Nephron progenitor cell (in vitro differentiated cells): ENCODE measurements around the gene IL23R.

ENCODE experiments used
- DNase-seq: peaks from one replicate; pipeline ENCODE4 v3.0.0; 2021
- H3K27ac Mint-ChIP-seq: 2 replicates; pipeline ENCODE4 v1.8.0; 2021; ENCODE audit warnings: mild to moderate bottlenecking, moderate library complexity, mixed read lengths
- H3K27me3 Mint-ChIP-seq: 2 replicates; pipeline ENCODE4 v1.8.0; 2021; ENCODE audit warnings: mild to moderate bottlenecking, low read depth, mixed read lengths; ENCODE audit not compliant: poor library complexity
- H3K36me3 Mint-ChIP-seq: 2 replicates; pipeline ENCODE4 v1.8.0; 2021; ENCODE audit warnings: low read depth, mixed read lengths
- H3K4me1 Mint-ChIP-seq: 2 replicates; pipeline ENCODE4 v1.8.0; 2021; ENCODE audit warnings: mixed read lengths
- H3K4me3 Mint-ChIP-seq: 2 replicates; pipeline ENCODE4 v1.8.0; 2021; ENCODE audit warnings: mild to moderate bottlenecking, moderate library complexity, mixed read lengths
- H3K9me3 Mint-ChIP-seq: 2 replicates; pipeline ENCODE4 v1.8.0; 2021; ENCODE audit warnings: mild to moderate bottlenecking, moderate library complexity, mixed read lengths
- CTCF ChIP-seq: fragments of 200-600 bp; sonication (generic); IDR thresholded peaks from 2 replicates; pipeline ENCODE4 v1.5.0; 2021; ENCODE audit warnings: antibody characterized with exemption

IL23R gene

DNA sequence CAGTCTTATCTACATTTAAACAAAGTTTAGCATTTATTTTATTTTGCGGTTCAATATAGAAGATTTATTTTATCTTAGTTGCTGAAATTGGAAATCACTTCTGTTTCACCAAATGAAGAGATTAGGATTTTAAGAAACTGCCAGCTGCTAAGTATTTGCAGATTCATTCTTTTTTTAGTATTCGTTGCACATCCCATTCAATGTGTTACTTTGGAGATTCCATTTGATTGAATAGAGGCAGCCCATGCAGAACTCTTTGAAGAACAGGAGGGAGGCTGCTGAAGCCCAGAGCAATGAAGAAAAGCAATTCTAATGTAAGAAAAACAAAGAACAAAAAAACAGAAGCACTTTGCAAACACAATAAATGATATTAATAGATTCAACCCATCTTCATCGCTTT, 102.8 kb downstream of the IL23R start:
- H3K4me3 Mint-ChIP-seq, result no peak overlapping the region
- H3K4me1 Mint-ChIP-seq, result no peaks in the 10 kb centered on the region
- H3K36me3 Mint-ChIP-seq, result no peaks in the 10 kb centered on the region
- DNase-seq, result no peak
- no peaks in the 10 kb centered on the region for H3K27me3 Mint-ChIP-seq
- peaks cover 12% of the 10 kb centered on the region for H3K9me3 Mint-ChIP-seq
- no peak for TF ChIP-seq CTCF
- H3K27ac Mint-ChIP-seq, result no peak overlapping the region

GRCh38 chr1:67270541-67270940, 104.3 kb downstream of the IL23R start:
- TF ChIP-seq CTCF, result no peak
- Mint-ChIP-seq H3K36me3 (no peaks in the 10 kb centered on the region), H3K27me3 (no peaks in the 10 kb centered on the region), H3K4me1 (no peaks in the 10 kb centered on the region), H3K9me3 (peaks cover 17% of the 10 kb centered on the region), H3K27ac (no peak overlapping the region), H3K4me3 (no peak overlapping the region)
- DNase-seq, result no peak

DNA sequence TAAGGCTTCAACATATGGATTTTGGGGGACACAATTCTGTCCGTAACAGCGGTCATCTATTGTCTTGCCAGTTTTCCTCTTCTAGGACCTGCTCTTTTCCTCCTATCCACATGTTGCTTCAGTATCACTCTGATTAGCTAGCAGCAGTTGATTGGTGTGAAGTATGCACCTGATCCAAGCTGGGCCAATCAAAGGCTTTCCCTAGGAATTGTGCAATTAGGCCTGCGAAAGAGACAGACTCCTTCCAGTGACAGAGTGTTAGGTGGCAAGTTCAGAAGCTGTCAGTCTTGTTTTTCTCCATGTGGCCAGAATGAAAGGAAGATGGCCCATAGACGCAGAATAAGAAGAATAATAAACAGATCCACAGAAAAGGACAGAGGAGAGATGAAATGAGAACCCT, 107.3 kb downstream of the IL23R start:
- Mint-ChIP-seq H3K27ac (no peak overlapping the region), H3K27me3 (no peaks in the 10 kb centered on the region), H3K4me3 (no peak overlapping the region), H3K4me1 (no peaks in the 10 kb centered on the region), H3K36me3 (no peaks in the 10 kb centered on the region), H3K9me3 (peaks cover 34% of the 10 kb centered on the region)
- TF ChIP-seq CTCF, result no peak
- DNase-seq, result no peak

DNA sequence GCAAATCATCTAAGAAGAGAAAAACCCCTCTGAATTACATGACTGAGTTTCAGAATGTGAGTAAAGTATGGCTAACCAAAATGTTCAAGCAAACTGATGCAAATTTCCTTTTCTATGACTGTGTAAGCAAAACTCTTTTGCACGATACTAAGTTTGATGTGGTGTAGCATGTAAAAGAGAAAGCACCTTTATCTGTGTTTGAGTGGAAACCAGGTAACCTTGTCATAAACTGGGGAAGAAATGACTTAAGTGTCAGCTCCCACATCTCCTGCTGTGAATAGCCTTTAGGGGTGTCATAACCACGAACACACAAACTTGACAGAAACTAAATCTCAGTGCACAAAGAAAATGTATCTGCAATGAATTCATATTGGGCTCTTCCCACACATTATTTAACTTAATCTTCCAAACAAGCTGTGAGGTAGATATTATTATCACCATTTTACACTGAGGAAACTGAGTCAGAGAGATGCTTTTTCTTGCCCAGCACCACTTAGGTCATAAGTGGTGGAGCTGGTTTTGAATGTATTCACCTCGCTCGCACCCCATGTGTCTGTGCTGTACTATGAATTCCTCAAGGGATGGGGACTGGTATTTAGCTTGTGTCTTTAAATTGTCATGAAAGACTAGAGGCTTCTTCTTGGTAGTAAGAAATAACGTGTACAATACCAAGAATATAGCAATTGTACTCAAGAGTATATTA, 108.5 kb downstream of the IL23R start:
- Mint-ChIP-seq H3K36me3 (no peaks in the 10 kb centered on the region), H3K4me1 (no peaks in the 10 kb centered on the region), H3K4me3 (no peak overlapping the region), H3K9me3 (peaks cover 34% of the 10 kb centered on the region), H3K27me3 (no peaks in the 10 kb centered on the region), H3K27ac (no peak overlapping the region)
- DNase-seq, result no peak
- TF ChIP-seq CTCF, result no peak

- H3K27me3 Mint-ChIP-seq, result no peaks in the 10 kb centered on the region
- DNase-seq, result no peak
- no peaks in the 10 kb centered on the region for H3K36me3 Mint-ChIP-seq
- no peaks in the 10 kb centered on the region for H3K4me1 Mint-ChIP-seq
- peaks cover 15% of the 10 kb centered on the region for H3K9me3 Mint-ChIP-seq
- no peak for TF ChIP-seq CTCF
- H3K27ac Mint-ChIP-seq, result no peak overlapping the region
- no peak overlapping the region for H3K4me3 Mint-ChIP-seq
Measured at GRCh38 chr1:67280696-67281095, 114.4 kb downstream of the IL23R start.

DNA sequence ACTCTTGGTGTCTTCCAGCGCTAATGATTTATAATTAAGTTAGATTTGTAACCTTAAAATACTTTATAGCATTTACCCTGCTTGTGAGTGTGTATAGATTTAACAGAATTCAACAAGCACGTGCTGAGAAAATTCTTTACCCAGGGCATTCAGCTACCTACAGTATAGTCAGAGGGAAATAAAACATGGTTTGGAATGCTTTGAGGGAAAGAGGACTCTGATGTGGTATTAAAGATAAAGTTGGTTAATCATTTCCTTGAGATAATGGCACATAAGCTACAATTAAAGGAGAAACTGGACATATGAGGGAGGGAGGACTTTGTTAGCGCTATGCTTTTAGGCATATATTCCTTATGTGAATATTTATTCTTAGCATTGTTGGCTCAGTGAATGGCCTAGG, 115.0 kb downstream of the IL23R start:
- peaks cover 10% of the 10 kb centered on the region for H3K9me3 Mint-ChIP-seq
- H3K27ac Mint-ChIP-seq, result no peak overlapping the region
- H3K36me3 Mint-ChIP-seq, result no peaks in the 10 kb centered on the region
- no peaks in the 10 kb centered on the region for H3K4me1 Mint-ChIP-seq
- DNase-seq, result no peak
- TF ChIP-seq CTCF, result no peak
- no peaks in the 10 kb centered on the region for H3K27me3 Mint-ChIP-seq
- no peak overlapping the region for H3K4me3 Mint-ChIP-seq
